Peyer's patch (tissue), 4 donors: ENCODE data around the gene SPNS1.

Experiments used
- CTCF ChIP-seq, 6 experiments: fragments of 450-650 bp in 4 of 6; fragments of 200-600 bp in 2 of 6; sonication (generic) in 1 of 6; IDR thresholded peaks; one replicate each; pipeline ENCODE4 v1.5.1; 2017 to 2019; ENCODE audit warnings: antibody characterized with exemption in 6 of 6, mild to moderate bottlenecking in 3 of 6, moderate library complexity in 1 of 6
- POLR2A ChIP-seq, 2 donors: fragments of 450-650 bp; IDR thresholded peaks; one replicate each; pipeline ENCODE4 v1.5.1; 2017; ENCODE audit warnings: antibody characterized with exemption in 2 of 2, mild to moderate bottlenecking in 2 of 2, moderate library complexity in 2 of 2

- TF ChIP-seq CTCF (IDR thresholded peaks at IDR 0.05) = no peak
- no peak for TF ChIP-seq POLR2A (IDR thresholded peaks at IDR 0.05)
Observed at GRCh38 chr16:29012913-29013553, 38.5 kb downstream of the SPNS1 start.
